B cell (primary cell): ENCODE results near the gene FBN2.

Experiments
- CTCF ChIP-seq: fragments of 200-600 bp; IDR thresholded peaks from one replicate; pipeline ENCODE4 v1.8.0; 2022; ENCODE audit warnings: antibody characterized with exemption, mild to moderate bottlenecking
- EZH2 ChIP-seq: IDR thresholded peaks from 2 replicates; pipeline ENCODE4 v1.6.1; 2012; ENCODE audit warnings: borderline replicate concordance, low read depth, mild to moderate bottlenecking, moderate library complexity, low read length; ENCODE audit not compliant: insufficient read depth, poor library complexity, severe bottlenecking

DNA sequence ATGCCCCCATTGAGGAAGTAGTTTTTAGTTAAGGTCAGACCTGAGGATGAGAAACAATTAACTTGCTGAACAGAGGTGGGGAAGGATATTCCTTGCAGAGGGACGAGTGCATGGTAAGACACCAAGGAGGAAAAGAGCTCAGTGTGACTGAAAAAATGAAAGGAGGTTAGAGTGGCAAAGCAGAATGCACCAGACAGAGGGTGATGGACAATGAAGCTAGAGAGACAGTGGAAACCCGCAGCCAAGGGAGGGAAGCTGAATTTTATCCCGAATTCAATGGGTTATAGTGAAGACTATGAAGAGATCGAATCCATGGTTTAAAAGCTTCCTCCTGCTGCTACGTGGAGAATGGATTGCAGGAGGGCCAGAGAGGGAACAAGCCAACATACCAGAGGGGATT is 206.8 kb downstream of the FBN2 start:
- TF ChIP-seq EZH2: no peak
- no peak for TF ChIP-seq CTCF
